SK-N-SH treated with all-trans-retinoic acid at 6 μM for 48 hours (cell line): ENCODE results near the gene OBI1.

ENCODE experiments used
- ARNTL ChIP-seq: fragments of 450-650 bp; formaldehyde crosslinking; IDR thresholded peaks from 2 replicates; pipeline ENCODE4 v1.5.0; 2020; ENCODE audit warnings: low read depth, mild to moderate bottlenecking, moderate library complexity, borderline replicate concordance
- BACH2 ChIP-seq: fragments of 250-450 bp; sonication (Bioruptor Pico); IDR thresholded peaks from 2 replicates; pipeline ENCODE4 v1.9.0; 2021; ENCODE audit warnings: mild to moderate bottlenecking, borderline replicate concordance
- ESRRG ChIP-seq: fragments of 250-450 bp; sonication (Bioruptor Pico); IDR thresholded peaks from 2 replicates; pipeline ENCODE4 v1.6.1; 2021; ENCODE audit warnings: mild to moderate bottlenecking
- ISL1 ChIP-seq: fragments of 250-450 bp; sonication (Bioruptor Pico); IDR thresholded peaks from 2 replicates; pipeline ENCODE4 v2.1.2; 2022; ENCODE audit warnings: mild to moderate bottlenecking, moderate library complexity
- RARB ChIP-seq: fragments of 250-450 bp; sonication (Bioruptor Pico); IDR thresholded peaks from 2 replicates; pipeline ENCODE4 v1.8.0; 2021; ENCODE audit warnings: mild to moderate bottlenecking, moderate library complexity
- ZFP3 ChIP-seq: fragments of 250-450 bp; sonication (Bioruptor Pico); IDR thresholded peaks from 2 replicates; pipeline ENCODE4 v1.5.0; 2020; ENCODE audit warnings: mild to moderate bottlenecking, moderate library complexity
- TF ChIP-seq, protein P1 (sequence below): fragments of 250-450 bp; sonication (Bioruptor Pico); IDR thresholded peaks from 2 replicates; pipeline ENCODE4 v1.5.1; 2020; ENCODE audit warnings: low read depth, mild to moderate bottlenecking, moderate library complexity

DNA sequence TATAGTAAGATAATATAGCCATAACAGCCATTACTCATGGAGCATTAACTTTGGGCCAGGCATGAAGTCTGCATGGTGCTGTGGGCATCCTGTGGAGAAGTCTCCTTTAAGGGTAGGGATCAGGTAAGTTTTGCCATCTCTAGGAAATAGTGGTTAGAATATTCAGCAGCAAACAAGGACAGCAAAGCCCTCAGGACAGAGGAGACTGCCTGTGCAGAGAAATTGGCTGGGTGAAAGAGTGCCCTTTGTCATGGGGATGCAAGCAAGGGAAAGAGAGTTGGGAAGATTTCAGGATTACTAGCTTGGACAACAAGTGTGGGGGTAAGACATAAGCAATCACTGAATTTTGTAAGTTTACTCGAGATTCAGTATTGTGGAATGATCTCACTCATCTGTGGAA lies 15.7 kb upstream of the OBI1 start:
- TF ChIP-seq ESRRG (CRISPR knock-in tag) (no peak), ZFP3 (CRISPR knock-in tag) (no peak), BACH2 (CRISPR knock-in tag) (no peak), ARNTL (no peak), RARB (CRISPR knock-in tag) (no peak), ISL1 (no peak)
- TF ChIP-seq, protein P1, sequence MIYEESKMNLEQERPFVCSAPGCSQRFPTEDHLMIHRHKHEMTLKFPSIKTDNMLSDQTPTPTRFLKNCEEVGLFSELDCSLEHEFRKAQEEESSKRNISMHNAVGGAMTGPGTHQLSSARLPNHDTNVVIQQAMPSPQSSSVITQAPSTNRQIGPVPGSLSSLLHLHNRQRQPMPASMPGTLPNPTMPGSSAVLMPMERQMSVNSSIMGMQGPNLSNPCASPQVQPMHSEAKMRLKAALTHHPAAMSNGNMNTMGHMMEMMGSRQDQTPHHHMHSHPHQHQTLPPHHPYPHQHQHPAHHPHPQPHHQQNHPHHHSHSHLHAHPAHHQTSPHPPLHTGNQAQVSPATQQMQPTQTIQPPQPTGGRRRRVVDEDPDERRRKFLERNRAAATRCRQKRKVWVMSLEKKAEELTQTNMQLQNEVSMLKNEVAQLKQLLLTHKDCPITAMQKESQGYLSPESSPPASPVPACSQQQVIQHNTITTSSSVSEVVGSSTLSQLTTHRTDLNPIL (CRISPR knock-in tag), result no peak
